NCI-H1930 (cell line): ENCODE results near the gene SPG7.

Experiments
- DNase-seq, 2 experiments: peaks; one replicate each; lab custom pipeline; 2025; lab: John Stamatoyannopoulos, UW

The SPG7 gene

GRCh38 chr16:89600956-89601355 lies 92.8 kb downstream of the SPG7 start:
- no peak for DNase-seq

- DNase-seq: no peak
Measured at GRCh38 chr16:89601906-89602272, 93.7 kb downstream of the SPG7 start.

GRCh38 chr16:89602273-89602951 lies 94.2 kb downstream of the SPG7 start:
- no peak for DNase-seq

GRCh38 chr16:89602952-89603590 lies 94.9 kb downstream of the SPG7 start:
- DNase-seq: no peak

- no peak for DNase-seq
Measured at GRCh38 chr16:89604764-89605163, 96.6 kb downstream of the SPG7 start.

GRCh38 chr16:89605186-89605970 lies 97.2 kb downstream of the SPG7 start:
- DNase-seq: no peak

- no peak for DNase-seq
Measured at GRCh38 chr16:89606006-89606405, 97.8 kb downstream of the SPG7 start.
